Stimulated activated effector memory CD8-positive, alpha-beta T cell treated with anti-CD3 and anti-CD28 coated beads, Interleukin-12 subunit alpha, Interleukin-12 subunit beta, amount 100 ng/mL, for 72 hours (primary cell): ENCODE results near the gene KRTAP10-7.
"Not testable (repeated sequence)": the region's sequence is repeated elsewhere in the genome, so short reads cannot be mapped to it uniquely, and the experiment has no call there.

Experiments
- ATAC-seq: fragments of 150-1000 bp; cut with Tn5 transposase; 2 replicates; pipeline ENCODE4 v1.10.0; 2021
- DNase-seq, 2 donors: peaks; one replicate each; pipeline ENCODE4 v3.0.0; 2021 to 2022; ENCODE audit warnings: low spot score in 2 of 2
- H3K27ac Mint-ChIP-seq: one replicate; pipeline ENCODE4 v1.8.0; 2022; ENCODE audit warnings: mild to moderate bottlenecking, mixed read lengths
- H3K36me3 Mint-ChIP-seq: one replicate; pipeline ENCODE4 v1.8.0; 2022; ENCODE audit warnings: mild to moderate bottlenecking, mixed read lengths
- H3K4me1 Mint-ChIP-seq: one replicate; pipeline ENCODE4 v1.8.0; 2022; ENCODE audit warnings: mixed read lengths
- H3K4me3 Mint-ChIP-seq: one replicate; pipeline ENCODE4 v1.8.0; 2022; ENCODE audit warnings: mild to moderate bottlenecking, mixed read lengths
- H3K9me3 Mint-ChIP-seq: one replicate; pipeline ENCODE4 v1.8.0; 2022; ENCODE audit warnings: mixed read lengths

The KRTAP10-7 gene

GRCh38 chr21:44579056-44579832 lies 21.2 kb upstream of the KRTAP10-7 start:
- ATAC-seq (no peak), DNase-seq (peak in 1 of 2 donors; percentile 30)
- no peaks in the 10 kb centered on the region for H3K36me3 Mint-ChIP-seq
- no peak overlapping the region for H3K4me3 Mint-ChIP-seq
- no peak overlapping the region for H3K27ac Mint-ChIP-seq
- H3K9me3 Mint-ChIP-seq, result peaks cover 15% of the 10 kb centered on the region
- peaks cover 14% of the 10 kb centered on the region for H3K4me1 Mint-ChIP-seq

GRCh38 chr21:44579833-44580144 lies 20.6 kb upstream of the KRTAP10-7 start:
- Mint-ChIP-seq H3K9me3 (peaks cover 15% of the 10 kb centered on the region), H3K4me3 (no peak overlapping the region), H3K36me3 (no peaks in the 10 kb centered on the region), H3K4me1 (peaks cover 8% of the 10 kb centered on the region), H3K27ac (no peak overlapping the region)
- ATAC-seq (no peak), DNase-seq (peak in 1 of 2 donors; percentile 32)

- not testable (repeated sequence) for H3K4me1 Mint-ChIP-seq, H3K27ac Mint-ChIP-seq, H3K4me3 Mint-ChIP-seq, H3K36me3 Mint-ChIP-seq, ATAC-seq
- peak in 1 of 2 donors; percentile 38 for DNase-seq
- peaks cover 15% of the 10 kb centered on the region for H3K9me3 Mint-ChIP-seq
These were observed 20.1 kb upstream of the KRTAP10-7 start, which contains the start of gene KRTAP10-5 for GRCh38 chr21:44580231-44580821. Gene KRTAP10-5 (minus strand): TSS chr21:44580604. CDS start chr21:44580578, 26 bp downstream.

GRCh38 chr21:44581158-44581557 lies 19.2 kb upstream of the KRTAP10-7 start:
- H3K36me3 Mint-ChIP-seq, result no peaks in the 10 kb centered on the region
- ATAC-seq (no peak), DNase-seq (no peak)
- peaks cover 4% of the 10 kb centered on the region for H3K4me1 Mint-ChIP-seq
- H3K27ac Mint-ChIP-seq, result no peak overlapping the region
- H3K9me3 Mint-ChIP-seq, result peaks cover 15% of the 10 kb centered on the region
- H3K4me3 Mint-ChIP-seq, result no peak overlapping the region

- Mint-ChIP-seq H3K36me3 (no peaks in the 10 kb centered on the region), H3K9me3 (peaks cover 11% of the 10 kb centered on the region), H3K4me1 (peaks cover 4% of the 10 kb centered on the region), H3K4me3 (no peak overlapping the region), H3K27ac (no peak overlapping the region)
- ATAC-seq (no peak), DNase-seq (no peak)
These were observed 18.3 kb upstream of the KRTAP10-7 start for GRCh38 chr21:44582055-44582454.

GRCh38 chr21:44583089-44583799 lies 17.2 kb upstream of the KRTAP10-7 start:
- Mint-ChIP-seq H3K27ac (no peak overlapping the region), H3K4me3 (no peak overlapping the region), H3K4me1 (peaks cover 4% of the 10 kb centered on the region), H3K9me3 (peaks cover 9% of the 10 kb centered on the region), H3K36me3 (no peaks in the 10 kb centered on the region)
- DNase-seq (no peak), ATAC-seq (no peak)

GRCh38 chr21:44583800-44584147 lies 16.6 kb upstream of the KRTAP10-7 start:
- H3K27ac Mint-ChIP-seq, result no peak overlapping the region
- H3K4me3 Mint-ChIP-seq, result no peak overlapping the region
- peaks cover 9% of the 10 kb centered on the region for H3K9me3 Mint-ChIP-seq
- peaks cover 4% of the 10 kb centered on the region for H3K4me1 Mint-ChIP-seq
- ATAC-seq, result peak; percentile 95
- peak in 1 of 2 donors; percentile 55 for DNase-seq
- H3K36me3 Mint-ChIP-seq, result no peaks in the 10 kb centered on the region

- Mint-ChIP-seq H3K36me3 (no peaks in the 10 kb centered on the region), H3K4me3 (no peak overlapping the region), H3K4me1 (no peaks in the 10 kb centered on the region), H3K9me3 (peaks cover 6% of the 10 kb centered on the region), H3K27ac (no peak overlapping the region)
- no peak for ATAC-seq
- no peak for DNase-seq
These were observed 14.5 kb upstream of the KRTAP10-7 start for GRCh38 chr21:44585892-44586291.

- no peak for ATAC-seq
- Mint-ChIP-seq H3K4me3 (no peak overlapping the region), H3K36me3 (no peaks in the 10 kb centered on the region), H3K9me3 (no peaks in the 10 kb centered on the region), H3K4me1 (no peaks in the 10 kb centered on the region), H3K27ac (peak overlapping the region; percentile 50)
- DNase-seq, result no peak
These were observed 11.3 kb upstream of the KRTAP10-7 start for GRCh38 chr21:44589094-44589493.

- DNase-seq, result no peak
- H3K27ac Mint-ChIP-seq, result peak overlapping the region; percentile 50
- no peak for ATAC-seq
- H3K4me1 Mint-ChIP-seq, result no peaks in the 10 kb centered on the region
- no peaks in the 10 kb centered on the region for H3K9me3 Mint-ChIP-seq
- no peak overlapping the region for H3K4me3 Mint-ChIP-seq
- H3K36me3 Mint-ChIP-seq, result no peaks in the 10 kb centered on the region
These were observed 10.7 kb upstream of the KRTAP10-7 start for GRCh38 chr21:44589586-44590305.

GRCh38 chr21:44590311-44590721 lies 10.1 kb upstream of the KRTAP10-7 start:
- Mint-ChIP-seq H3K4me3 (no peak overlapping the region), H3K36me3 (no peaks in the 10 kb centered on the region), H3K4me1 (peaks cover 4% of the 10 kb centered on the region), H3K9me3 (no peaks in the 10 kb centered on the region), H3K27ac (peak overlapping the region; percentile 50)
- DNase-seq (peak in 1 of 2 donors; percentile 33), ATAC-seq (no peak)

- ATAC-seq, H3K9me3 Mint-ChIP-seq, DNase-seq: not testable (repeated sequence)
These were observed 9.2 kb upstream of the KRTAP10-7 start for GRCh38 chr21:44590897-44591800.

GRCh38 chr21:44591801-44592130 lies 8.6 kb upstream of the KRTAP10-7 start:
- not testable (repeated sequence) for H3K36me3 Mint-ChIP-seq, H3K4me3 Mint-ChIP-seq, ATAC-seq, H3K27ac Mint-ChIP-seq, DNase-seq, H3K9me3 Mint-ChIP-seq, H3K4me1 Mint-ChIP-seq

More at GRCh38 chr21:44590897-44591800, 9.2 kb upstream of the KRTAP10-7 start:
- not testable (repeated sequence) for H3K4me1 Mint-ChIP-seq, H3K36me3 Mint-ChIP-seq, H3K4me3 Mint-ChIP-seq, H3K27ac Mint-ChIP-seq

GRCh38 chr21:44592446-44593311 lies 7.7 kb upstream of the KRTAP10-7 start, which contains the start of gene KRTAP10-6:
Gene KRTAP10-6 (minus strand): TSS chr21:44592505. CDS start chr21:44592484, 21 bp downstream.
- Mint-ChIP-seq H3K27ac (no peak within 1 kb of the TSS), H3K4me1 (peaks cover 5% of the 10 kb centered on the region), H3K4me3 (no peak within 1 kb of the TSS), H3K9me3 (no peaks in the 10 kb centered on the region), H3K36me3 (no peaks in the 10 kb centered on the region)
- DNase-seq (no peak), ATAC-seq (no peak)
